ENCODE data around the gene RAB38. TPM values are rescaled to one million over a fixed set of nuclear protein-coding genes. Genes with fewer than 3 reads are reported as not detected.

The RAB38 gene
- total and polyA plus RNA-seq, 12 donors: 0.31 to 1.6 (median 0.44) TPM; not detected in 3

DNA sequence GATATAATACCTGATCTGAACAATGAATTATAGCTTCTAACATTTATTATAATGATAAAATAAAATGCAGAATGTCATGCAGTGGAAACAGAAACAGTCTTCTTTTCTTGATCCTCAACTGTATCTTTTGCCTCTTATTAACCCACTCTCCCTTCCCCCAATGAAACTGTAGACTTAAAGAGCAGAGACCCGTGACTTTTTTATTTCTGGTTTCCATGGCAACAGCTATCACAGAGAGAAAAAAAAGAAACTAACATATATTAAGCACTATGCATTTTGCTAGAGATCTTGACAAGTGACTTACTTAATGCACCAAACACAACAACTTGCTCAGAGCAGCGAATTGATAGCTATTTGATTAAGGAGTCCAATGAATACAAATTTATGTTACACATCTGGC, 69.3 kb downstream of the RAB38 start:
- ATAC-seq: no peak
- Histone ChIP-seq H3K36me3 (no peaks in the 10 kb centered on the region), H3K9me3 (peaks cover 0 to 33% (median 0%) of the 10 kb centered on the region in 11 donors), H3K4me3 (no peak overlapping the region), H3K27me3 (no peaks in the 10 kb centered on the region), H3K27ac (no peak overlapping the region), H3K4me1 (no peaks in the 10 kb centered on the region)
- 54 to 68% methylated on average over 2 of the region's 2 CpGs for WGBS, 2 donors
- intact Hi-C loops (cut with DNase I): loop anchor here in 2 of 10 donors (5.0 to 10.0 kb wide), 2 partner anchors 436 to 439 kb away; no protein-coding TSS in a partner anchor
- TF ChIP-seq CTCF (IDR thresholded peaks at IDR 0.05): no peak
- no peak for DNase-seq

DNA sequence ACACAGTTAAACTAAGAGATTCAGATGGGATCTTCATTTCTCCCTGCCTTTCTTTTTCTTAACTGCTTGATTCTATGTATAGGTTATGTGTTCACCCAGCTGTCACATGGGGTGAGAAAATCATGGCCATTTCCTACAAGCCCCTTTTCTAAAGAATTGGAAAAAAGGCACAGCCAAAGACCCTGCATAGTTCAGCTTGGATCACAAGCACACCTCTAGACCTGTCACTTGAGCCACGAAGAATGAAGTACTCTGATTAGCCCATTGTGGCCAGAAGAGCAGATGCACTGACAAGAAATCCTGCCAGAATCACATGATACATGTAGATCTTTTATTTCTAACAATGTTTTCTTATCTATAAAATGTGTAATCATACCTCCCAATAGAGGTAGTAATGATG, 69.7 kb downstream of the RAB38 start:
- Histone ChIP-seq H3K27ac (no peak overlapping the region), H3K9me3 (peaks cover 0 to 33% (median 0%) of the 10 kb centered on the region in 11 donors), H3K4me1 (no peaks in the 10 kb centered on the region), H3K36me3 (no peaks in the 10 kb centered on the region), H3K27me3 (no peaks in the 10 kb centered on the region), H3K4me3 (no peak overlapping the region)
- DNase-seq (no peak), ATAC-seq (no peak)
- TF ChIP-seq CTCF (IDR thresholded peaks at IDR 0.05): no peak
- intact Hi-C loops (cut with DNase I): loop anchor here in 2 of 10 donors (5.0 to 10.0 kb wide), 2 partner anchors 437 to 439 kb away; no protein-coding TSS in a partner anchor
- 16 to 29% methylated on average over 1 of the region's 1 CpG for WGBS, 2 donors

- ATAC-seq: no peak
- no peak for DNase-seq
- intact Hi-C loops (cut with DNase I): loop anchor here in 2 of 10 donors (5.0 to 10.0 kb wide), 2 partner anchors 438 to 440 kb away; no protein-coding TSS in a partner anchor
- peaks cover 0 to 28% (median 0%) of the 10 kb centered on the region in 11 donors for H3K9me3 ChIP-seq
- H3K4me3 ChIP-seq: no peak overlapping the region
- no peak overlapping the region for H3K27ac ChIP-seq
- no peaks in the 10 kb centered on the region for H3K27me3 ChIP-seq
- no peak for TF ChIP-seq CTCF (IDR thresholded peaks at IDR 0.05)
- H3K36me3 ChIP-seq: no peaks in the 10 kb centered on the region
- H3K4me1 ChIP-seq: no peaks in the 10 kb centered on the region
These were observed 70.8 kb downstream of the RAB38 start for GRCh38 chr11:88104408-88104807.

GRCh38 chr11:88103337-88104206, 71.7 kb downstream of the RAB38 start:
- no peak overlapping the region for H3K27ac ChIP-seq
- no peaks in the 10 kb centered on the region for H3K27me3 ChIP-seq
- no peak overlapping the region for H3K4me3 ChIP-seq
- no peaks in the 10 kb centered on the region for H3K36me3 ChIP-seq
- peaks cover 0 to 19% (median 0%) of the 10 kb centered on the region in 11 donors for H3K9me3 ChIP-seq
- H3K4me1 ChIP-seq: no peaks in the 10 kb centered on the region
- WGBS, 2 donors: 70 to 72% methylated on average over 9 of the region's 9 CpGs
- peak in 6 of 9 donors; percentile 17 to 57 (median 30) for TF ChIP-seq CTCF (IDR thresholded peaks at IDR 0.05)
- ATAC-seq: no peak
- intact Hi-C loops (cut with DNase I): loop anchor here in 2 of 10 donors (5.0 to 10.0 kb wide), 2 partner anchors 439 to 441 kb away; no protein-coding TSS in a partner anchor
- DNase-seq: peak in 1 of 2 donors; percentile 5

Data from heart right ventricle (tissue), 16 donors.